SK-N-SH (cell line): ENCODE results near the gene FRY. TPM values are rescaled to one million over a fixed set of nuclear protein-coding genes. Genes with fewer than 3 reads are reported as not detected.

Experiments used
- CTCF ChIA-PET: fragments of 300-600, 350-600 bp; formaldehyde crosslinking; extraction: SDS; loops from one replicate; lab custom pipeline; 2021; lab: Yijun Ruan, JAX
- POLR2A ChIA-PET: fragments of 350-600 bp; sonication (Branson Sonifier 250); formaldehyde crosslinking; extraction: SDS; loops from one replicate; lab custom pipeline; 2020; ENCODE audit warnings: antibody characterized with exemption, inconsistent platforms; lab: Yijun Ruan, JAX
- DNase-seq: peaks from one replicate; pipeline ENCODE4 v3.0.0; 2012
- H2AFZ ChIP-seq: fragments of 200-600 bp; sonication (generic); 2 replicates; pipeline ENCODE4 v1.8.1; 2016; ENCODE audit warnings: antibody characterized with exemption, mild to moderate bottlenecking, low read depth
- H3F3A ChIP-seq: fragments of 200-600 bp; sonication (generic); replicated peaks from 2 replicates; pipeline ENCODE3; 2016; ENCODE audit warnings: antibody characterized with exemption, mild to moderate bottlenecking; ENCODE audit not compliant: insufficient read depth
- H3K27ac ChIP-seq, 2 experiments: fragments of 200-500 bp in 1 of 2; fragments of 200-600 bp in 1 of 2; sonication (Bioruptor generic) in 1 of 2; sonication (generic), shearing (Covaris generic) in 1 of 2; 2 replicates each; pipeline versions ENCODE4 v1.5.1 to v1.6.1; 2014 to 2016; ENCODE audit warnings: low read depth in 2 of 2, inconsistent platforms in 1 of 2, low read length in 1 of 2, mild to moderate bottlenecking in 1 of 2, mixed read lengths in 1 of 2
- H3K27me3 ChIP-seq: fragments of 200-600 bp; sonication (generic), shearing (Covaris generic); 2 replicates; pipeline ENCODE4 v1.6.1; 2016; ENCODE audit warnings: mixed run types; ENCODE audit not compliant: insufficient read depth
- H3K36me3 ChIP-seq, 2 experiments: fragments of 200-500 bp in 1 of 2; fragments of 200-600 bp in 1 of 2; sonication (Bioruptor generic) in 1 of 2; sonication (generic) in 1 of 2; replicated peaks in 1 of 2; 2 replicates each; pipeline versions ENCODE3 to v1.5.1; 2014 to 2016; ENCODE audit warnings: low read length in 1 of 2, mild to moderate bottlenecking in 1 of 2; ENCODE audit not compliant: insufficient read depth in 2 of 2, control insufficient read depth in 1 of 2
- H3K4me1 ChIP-seq, 2 experiments: fragments of 200-500 bp in 1 of 2; fragments of 200-600 bp in 1 of 2; sonication (Bioruptor generic) in 1 of 2; sonication (generic), shearing (Covaris generic) in 1 of 2; 2 replicates each; pipeline versions ENCODE4 v1.5.1 to v1.6.1; 2014 to 2016; ENCODE audit warnings: low read depth in 1 of 2, low read length in 1 of 2, mixed run types in 1 of 2; ENCODE audit not compliant: insufficient read depth in 2 of 2, control insufficient read depth in 1 of 2
- H3K4me2 ChIP-seq: fragments of 200-600 bp; sonication (generic), shearing (Covaris generic); 2 replicates; pipeline ENCODE4 v1.6.1; 2017; ENCODE audit warnings: mixed run types
- H3K4me3 ChIP-seq, 2 experiments: fragments of 200-500 bp in 1 of 2; fragments of 200-600 bp in 1 of 2; sonication (Bioruptor generic) in 1 of 2; sonication (generic), shearing (Covaris generic) in 1 of 2; 2 replicates each; pipeline versions ENCODE4 v1.5.1 to v1.8.1; 2014 to 2016; ENCODE audit warnings: low read depth in 2 of 2, inconsistent platforms in 1 of 2, low read length in 1 of 2, mild to moderate bottlenecking in 1 of 2, mixed read lengths in 1 of 2, moderate library complexity in 1 of 2
- H3K79me2 ChIP-seq: fragments of 200-600 bp; sonication (generic); 2 replicates; pipeline ENCODE4 v1.8.1; 2017; ENCODE audit warnings: mild to moderate bottlenecking; ENCODE audit not compliant: insufficient read depth
- H3K9ac ChIP-seq: fragments of 200-600 bp; sonication (generic); 2 replicates; pipeline ENCODE4 v1.6.1; 2017; ENCODE audit warnings: mixed run types
- H3K9me2 ChIP-seq: fragments of 200-600 bp; sonication (generic); 2 replicates; pipeline ENCODE4 v1.6.1; 2017; ENCODE audit warnings: mixed run types
- H3K9me3 ChIP-seq: fragments of 200-600 bp; sonication (generic); 2 replicates; pipeline ENCODE4 v1.6.1; 2017; ENCODE audit warnings: mixed run types, mild to moderate bottlenecking, moderate library complexity
- H4K20me1 ChIP-seq: fragments of 200-600 bp; sonication (generic); 2 replicates; pipeline ENCODE4 v1.6.1; 2017; ENCODE audit warnings: mild to moderate bottlenecking, mixed run types; ENCODE audit not compliant: insufficient read depth
- CHD2 ChIP-seq: fragments of 150-350 bp; IDR thresholded peaks from 2 replicates; pipeline ENCODE4 v1.6.1; 2018; ENCODE audit warnings: low read length; ENCODE audit not compliant: partially characterized antibody
- ELF1 ChIP-seq: IDR thresholded peaks from 2 replicates; pipeline ENCODE4 v1.4.0; 2012
- EP300 ChIP-seq, 2 experiments: IDR thresholded peaks; 2 replicates each; pipeline versions ENCODE4 v1.4.0 to v1.6.1; 2012; ENCODE audit warnings: borderline replicate concordance in 1 of 2, low read depth in 1 of 2, low read length in 1 of 2
- FOSL2 ChIP-seq: IDR thresholded peaks from 2 replicates; pipeline ENCODE4 v1.4.0; 2012; ENCODE audit warnings: low read depth, mild to moderate bottlenecking, moderate library complexity, borderline replicate concordance
- FOXM1 ChIP-seq: IDR thresholded peaks from 2 replicates; pipeline ENCODE4 v1.4.0; 2012; ENCODE audit warnings: low read depth, mild to moderate bottlenecking
- GABPA ChIP-seq: IDR thresholded peaks from 2 replicates; pipeline ENCODE4 v1.4.0; 2012; ENCODE audit warnings: low read depth, mild to moderate bottlenecking
- GATA2 ChIP-seq: sonication (generic); formaldehyde crosslinking; IDR thresholded peaks from 2 replicates; pipeline ENCODE4 v1.5.0; 2020; ENCODE audit warnings: mild to moderate bottlenecking, missing genetic modification reagents
- JUND ChIP-seq: IDR thresholded peaks from 2 replicates; pipeline ENCODE4 v1.4.0; 2012
- NFIC ChIP-seq: IDR thresholded peaks from 2 replicates; pipeline ENCODE4 v1.4.0; 2012; ENCODE audit warnings: borderline replicate concordance
- NRF1 ChIP-seq: IDR thresholded peaks from 2 replicates; pipeline ENCODE4 v1.6.1; 2012; ENCODE audit warnings: low read depth, mild to moderate bottlenecking, low read length
- POLR2AphosphoS5 ChIP-seq: IDR thresholded peaks from 2 replicates; pipeline ENCODE4 v1.6.1; 2012; ENCODE audit warnings: low read depth, low read length
- RAD21 ChIP-seq: IDR thresholded peaks from 2 replicates; pipeline ENCODE4 v1.6.1; 2012; ENCODE audit warnings: mild to moderate bottlenecking, low read length
- RCOR1 ChIP-seq: fragments of 150-350 bp; IDR thresholded peaks from 2 replicates; pipeline ENCODE4 v1.6.1; 2017; ENCODE audit warnings: antibody characterized with exemption, low read length
- RFX5 ChIP-seq: IDR thresholded peaks from 2 replicates; pipeline ENCODE4 v1.6.1; 2012; ENCODE audit warnings: mild to moderate bottlenecking, improper control_type of control experiment, low read length
- TCF12 ChIP-seq: IDR thresholded peaks from 2 replicates; pipeline ENCODE4 v1.4.0; 2012
- TEAD4 ChIP-seq: IDR thresholded peaks from 2 replicates; pipeline ENCODE4 v1.4.0; 2012; ENCODE audit warnings: mild to moderate bottlenecking, borderline replicate concordance; ENCODE audit not compliant: insufficient read depth
- WGBS: methylation state at CpG from one replicate; pipeline ENCODE4 v1.1.6; 2017; ENCODE audit warnings: low lambda C conversion rate; 5-methylcytosine and 5-hydroxymethylcytosine counted together
- polyA plus RNA-seq, 3 experiments: library from polyadenylated mRNA; depleted of rRNA; stranded (reverse); fragments of >200 nt; gene quantifications; 2 replicates each; pipeline ENCODE4 v1.2.3, GENCODE V29; 2012
- TF ChIP-seq, protein P1 (sequence below): fragments of 150-350 bp; IDR thresholded peaks from 2 replicates; pipeline ENCODE4 v1.6.1; 2016; ENCODE audit warnings: mild to moderate bottlenecking, low read depth, low read length
- TF ChIP-seq, protein P2 (sequence below): IDR thresholded peaks from 2 replicates; pipeline ENCODE4 v1.4.0; 2012; ENCODE audit warnings: low read depth
- TF ChIP-seq, protein P3 (sequence below): fragments of 200-600 bp; sonication (generic); IDR thresholded peaks from 2 replicates; pipeline ENCODE4 v1.6.1; 2017; ENCODE audit warnings: antibody characterized with exemption, mild to moderate bottlenecking, moderate library complexity
- TF ChIP-seq, protein P4 (sequence below): fragments of 150-350 bp; IDR thresholded peaks from 2 replicates; pipeline ENCODE4 v1.6.1; 2017; ENCODE audit warnings: antibody characterized with exemption, low read length, low read depth, borderline replicate concordance

FRY gene
- polyA plus RNA-seq, 1 of the 3 experiments (the other 2 are of a cell fraction) = 1.4 TPM

DNA sequence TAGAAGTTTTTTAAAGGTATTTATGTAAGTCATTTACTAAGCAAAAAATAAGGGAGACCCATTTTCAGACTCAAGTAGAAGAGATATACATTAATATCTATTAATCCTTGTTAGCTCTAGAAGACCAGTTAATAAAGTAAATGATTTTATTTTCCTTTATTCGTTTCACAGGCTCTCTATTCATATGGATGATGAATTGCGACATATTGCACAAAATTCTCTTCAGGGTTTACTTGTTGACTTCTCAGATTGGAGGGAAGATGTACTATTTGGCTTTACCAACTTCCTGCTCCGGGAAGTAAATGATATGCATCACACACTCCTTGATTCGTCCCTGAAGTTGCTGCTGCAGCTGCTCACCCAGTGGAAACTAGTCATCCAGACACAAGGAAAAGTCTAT lies 139.3 kb downstream of the FRY start:
- no peak overlapping the region for H3K4me3 ChIP-seq
- H3K4me1 ChIP-seq = peaks cover 0 to 5% of the 10 kb centered on the region in 2 experiments; a peak in 2 of 4 replicates
- H3K79me2 ChIP-seq = no peaks in the 10 kb centered on the region
- H3K9me3 ChIP-seq = no peaks in the 10 kb centered on the region
- no peaks in the 10 kb centered on the region for H3F3A ChIP-seq
- no peak for TF ChIP-seq FOSL2
- TF ChIP-seq, all 33 proteins: peak for 0
- Histone ChIP-seq H3K4me2 (no peak overlapping the region), H3K27ac (no peak overlapping the region), H4K20me1 (no peaks in the 10 kb centered on the region), H3K9ac (no peak overlapping the region), H3K9me2 (no peaks in the 10 kb centered on the region), H3K27me3 (no peaks in the 10 kb centered on the region), H3K36me3 (no peaks in the 10 kb centered on the region), H2AFZ (no peak overlapping the region)
- DNase-seq = no peak
- ChIA-PET POLR2A (no interaction called here), CTCF (interaction anchor here (1.5 kb wide), 1 partner anchor 10 kb away, joined by 4 read pairs; no protein-coding TSS in a partner anchor)
- 88% methylated on average over 4 of the region's 4 CpGs for WGBS

DNA sequence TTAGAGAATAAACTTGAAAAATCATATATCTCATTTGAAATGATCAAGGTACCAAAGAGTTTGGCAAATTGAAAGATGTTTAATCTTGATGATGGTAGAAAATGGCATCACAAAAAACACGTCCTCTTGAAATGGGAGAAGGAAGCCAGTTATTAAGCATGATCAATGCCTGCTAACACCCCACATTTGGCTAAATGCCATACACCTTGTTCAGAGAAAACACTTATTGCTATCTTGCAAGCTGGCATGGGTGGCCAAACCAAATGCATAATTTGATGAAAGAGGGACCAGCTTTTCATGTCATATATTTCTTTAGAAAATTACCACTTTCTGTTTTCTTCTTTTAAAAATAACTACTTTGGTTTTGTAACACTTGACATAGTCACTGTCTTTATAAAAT lies 142.3 kb downstream of the FRY start:
- Histone ChIP-seq H3K9me3 (no peaks in the 10 kb centered on the region), H3K4me3 (no peak overlapping the region), H3K9me2 (no peaks in the 10 kb centered on the region), H3K27me3 (no peaks in the 10 kb centered on the region), H4K20me1 (no peaks in the 10 kb centered on the region), H3K79me2 (no peaks in the 10 kb centered on the region), H3K9ac (no peak overlapping the region), H3K4me2 (no peak overlapping the region), H3K27ac (no peak overlapping the region), H2AFZ (no peak overlapping the region), H3F3A (no peaks in the 10 kb centered on the region), H3K4me1 (peaks cover 0 to 4% of the 10 kb centered on the region in 2 experiments; a peak in 2 of 4 replicates), H3K36me3 (no peaks in the 10 kb centered on the region)
- POLR2A ChIA-PET = no interaction called here
- no peak for DNase-seq
- WGBS = 53% methylated on average over 1 of the region's 1 CpG
- CTCF ChIA-PET = interaction anchor here (3.7 kb wide), 1 partner anchor 9 kb away, joined by 21 read pairs; no protein-coding TSS in a partner anchor
- TF ChIP-seq JUND (no peak), EP300 (IDR thresholded peaks at IDR 0.05; ENCODE audit: borderline replicate concordance in 1 of 2, low read depth in 1 of 2, low read length in 1 of 2) (no peak), FOXM1 (no peak), TEAD4 (no peak)

DNA sequence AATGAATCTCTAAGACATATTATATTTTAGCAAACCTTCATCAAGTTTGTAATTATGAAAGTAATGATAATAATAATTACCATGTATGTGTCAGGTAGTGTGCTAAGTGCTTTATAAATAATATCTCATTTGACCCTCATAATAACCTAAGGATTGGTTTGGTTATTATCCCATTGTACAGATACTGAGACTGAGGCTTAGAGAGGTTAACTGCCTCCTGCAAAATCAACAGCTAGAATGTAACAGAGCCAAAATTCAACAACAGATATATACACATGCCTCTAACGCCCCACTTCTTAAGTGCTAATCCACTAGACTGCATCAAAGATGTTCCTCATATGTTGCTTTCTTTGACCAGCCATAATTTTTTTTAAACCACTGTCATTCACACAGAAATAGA lies 142.8 kb downstream of the FRY start:
- no peaks in the 10 kb centered on the region for H3F3A ChIP-seq
- no peaks in the 10 kb centered on the region for H3K27me3 ChIP-seq
- H4K20me1 ChIP-seq = no peaks in the 10 kb centered on the region
- H3K4me1 ChIP-seq = peaks cover 0 to 4% of the 10 kb centered on the region in 2 experiments; a peak in 2 of 4 replicates
- H3K9ac ChIP-seq = no peak overlapping the region
- H2AFZ ChIP-seq = no peak overlapping the region
- POLR2A ChIA-PET = no interaction called here
- H3K9me3 ChIP-seq = no peaks in the 10 kb centered on the region
- 82% methylated on average over 1 of the region's 1 CpG for WGBS
- H3K36me3 ChIP-seq = no peaks in the 10 kb centered on the region
- H3K9me2 ChIP-seq = no peaks in the 10 kb centered on the region
- no peak overlapping the region for H3K4me2 ChIP-seq
- no peaks in the 10 kb centered on the region for H3K79me2 ChIP-seq
- no peak overlapping the region for H3K4me3 ChIP-seq
- CTCF ChIA-PET = interaction anchor here (3.7 kb wide), 1 partner anchor 9 kb away, joined by 21 read pairs; no protein-coding TSS in a partner anchor
- no peak for DNase-seq
- no peak overlapping the region for H3K27ac ChIP-seq
- TF ChIP-seq, protein P1, sequence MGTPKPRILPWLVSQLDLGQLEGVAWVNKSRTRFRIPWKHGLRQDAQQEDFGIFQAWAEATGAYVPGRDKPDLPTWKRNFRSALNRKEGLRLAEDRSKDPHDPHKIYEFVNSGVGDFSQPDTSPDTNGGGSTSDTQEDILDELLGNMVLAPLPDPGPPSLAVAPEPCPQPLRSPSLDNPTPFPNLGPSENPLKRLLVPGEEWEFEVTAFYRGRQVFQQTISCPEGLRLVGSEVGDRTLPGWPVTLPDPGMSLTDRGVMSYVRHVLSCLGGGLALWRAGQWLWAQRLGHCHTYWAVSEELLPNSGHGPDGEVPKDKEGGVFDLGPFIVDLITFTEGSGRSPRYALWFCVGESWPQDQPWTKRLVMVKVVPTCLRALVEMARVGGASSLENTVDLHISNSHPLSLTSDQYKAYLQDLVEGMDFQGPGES = no peak
- TF ChIP-seq TEAD4 (no peak), NFIC (no peak), POLR2AphosphoS5 (no peak), GABPA (no peak), EP300 (IDR thresholded peaks at IDR 0.05; ENCODE audit: borderline replicate concordance in 1 of 2, low read depth in 1 of 2, low read length in 1 of 2) (no peak), GATA2 (CRISPR knock-in tag) (no peak), FOSL2 (no peak), JUND (no peak), NRF1 (no peak), CHD2 (no peak), RFX5 (no peak), TCF12 (no peak), ELF1 (no peak), RAD21 (no peak), RCOR1 (no peak)
- TF ChIP-seq, protein P2, sequence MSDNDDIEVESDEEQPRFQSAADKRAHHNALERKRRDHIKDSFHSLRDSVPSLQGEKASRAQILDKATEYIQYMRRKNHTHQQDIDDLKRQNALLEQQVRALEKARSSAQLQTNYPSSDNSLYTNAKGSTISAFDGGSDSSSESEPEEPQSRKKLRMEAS = no peak
- TF ChIP-seq, protein P3, sequence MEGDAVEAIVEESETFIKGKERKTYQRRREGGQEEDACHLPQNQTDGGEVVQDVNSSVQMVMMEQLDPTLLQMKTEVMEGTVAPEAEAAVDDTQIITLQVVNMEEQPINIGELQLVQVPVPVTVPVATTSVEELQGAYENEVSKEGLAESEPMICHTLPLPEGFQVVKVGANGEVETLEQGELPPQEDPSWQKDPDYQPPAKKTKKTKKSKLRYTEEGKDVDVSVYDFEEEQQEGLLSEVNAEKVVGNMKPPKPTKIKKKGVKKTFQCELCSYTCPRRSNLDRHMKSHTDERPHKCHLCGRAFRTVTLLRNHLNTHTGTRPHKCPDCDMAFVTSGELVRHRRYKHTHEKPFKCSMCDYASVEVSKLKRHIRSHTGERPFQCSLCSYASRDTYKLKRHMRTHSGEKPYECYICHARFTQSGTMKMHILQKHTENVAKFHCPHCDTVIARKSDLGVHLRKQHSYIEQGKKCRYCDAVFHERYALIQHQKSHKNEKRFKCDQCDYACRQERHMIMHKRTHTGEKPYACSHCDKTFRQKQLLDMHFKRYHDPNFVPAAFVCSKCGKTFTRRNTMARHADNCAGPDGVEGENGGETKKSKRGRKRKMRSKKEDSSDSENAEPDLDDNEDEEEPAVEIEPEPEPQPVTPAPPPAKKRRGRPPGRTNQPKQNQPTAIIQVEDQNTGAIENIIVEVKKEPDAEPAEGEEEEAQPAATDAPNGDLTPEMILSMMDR = no peak
- TF ChIP-seq, protein P4, sequence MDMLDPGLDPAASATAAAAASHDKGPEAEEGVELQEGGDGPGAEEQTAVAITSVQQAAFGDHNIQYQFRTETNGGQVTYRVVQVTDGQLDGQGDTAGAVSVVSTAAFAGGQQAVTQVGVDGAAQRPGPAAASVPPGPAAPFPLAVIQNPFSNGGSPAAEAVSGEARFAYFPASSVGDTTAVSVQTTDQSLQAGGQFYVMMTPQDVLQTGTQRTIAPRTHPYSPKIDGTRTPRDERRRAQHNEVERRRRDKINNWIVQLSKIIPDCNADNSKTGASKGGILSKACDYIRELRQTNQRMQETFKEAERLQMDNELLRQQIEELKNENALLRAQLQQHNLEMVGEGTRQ = no peak
